Activated T-cell treated with anti-CD3 and anti-CD28 coated beads, Interleukin-2, amount 50 U/mL, for 48 hours (primary cell): ENCODE measurements around the gene HEATR3.

Experiments used
- DNase-seq, 2 experiments: peaks; one replicate each; pipeline ENCODE4 v3.0.0-alpha.2; 2020

Gene HEATR3

DNA sequence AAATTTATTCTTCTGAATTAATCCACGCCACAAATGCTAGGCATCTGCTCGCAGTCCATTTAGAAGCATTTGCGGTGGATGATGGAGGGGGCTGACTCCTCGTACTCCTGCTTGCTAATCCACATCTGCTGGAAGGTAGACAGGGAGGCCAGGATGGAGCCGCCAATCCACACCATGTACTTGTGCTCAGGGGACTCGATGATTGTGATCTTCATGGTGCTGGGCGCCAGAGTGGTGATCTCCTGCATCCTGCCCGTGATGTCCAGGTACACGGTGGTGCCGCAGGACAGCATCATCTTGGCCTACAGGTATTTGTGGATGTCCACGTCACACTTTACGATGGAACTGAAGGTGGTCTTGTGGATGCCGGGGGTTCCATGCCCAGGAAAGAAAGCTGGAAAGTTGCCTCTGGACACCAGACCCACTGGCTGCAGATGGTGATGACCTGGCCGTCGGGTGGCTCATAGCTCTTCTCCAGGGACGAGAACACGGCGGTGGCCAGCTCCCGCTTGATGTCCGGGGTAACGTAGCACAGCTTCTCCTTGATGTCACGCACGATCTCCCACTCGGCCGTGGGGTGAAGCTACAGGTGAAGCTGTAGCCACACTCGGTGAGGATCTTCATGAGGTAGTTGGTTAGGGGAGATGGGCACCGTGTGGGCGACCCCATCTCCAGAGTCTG lies 7.5 kb upstream of the HEATR3 start:
- no peak for DNase-seq

DNA sequence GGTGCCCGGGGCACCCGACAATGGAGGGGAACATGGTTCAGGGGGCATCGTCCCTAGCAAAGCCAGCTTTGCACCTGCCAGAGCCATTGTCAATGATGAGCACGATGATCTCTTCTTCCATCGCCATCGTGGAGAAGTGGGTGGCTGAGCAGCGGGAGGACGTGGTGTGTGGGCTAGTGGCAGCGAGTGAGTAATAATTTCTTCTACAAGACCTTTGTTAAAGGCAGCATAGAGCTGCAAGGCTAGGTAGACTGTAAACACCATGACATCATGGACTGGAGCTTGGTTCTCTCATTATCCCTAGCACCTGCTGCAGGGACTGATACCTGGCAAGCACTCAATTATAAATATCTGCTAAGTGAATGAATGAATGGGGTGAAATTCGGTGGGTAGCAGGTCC lies 6.7 kb upstream of the HEATR3 start:
- no peak for DNase-seq

DNA sequence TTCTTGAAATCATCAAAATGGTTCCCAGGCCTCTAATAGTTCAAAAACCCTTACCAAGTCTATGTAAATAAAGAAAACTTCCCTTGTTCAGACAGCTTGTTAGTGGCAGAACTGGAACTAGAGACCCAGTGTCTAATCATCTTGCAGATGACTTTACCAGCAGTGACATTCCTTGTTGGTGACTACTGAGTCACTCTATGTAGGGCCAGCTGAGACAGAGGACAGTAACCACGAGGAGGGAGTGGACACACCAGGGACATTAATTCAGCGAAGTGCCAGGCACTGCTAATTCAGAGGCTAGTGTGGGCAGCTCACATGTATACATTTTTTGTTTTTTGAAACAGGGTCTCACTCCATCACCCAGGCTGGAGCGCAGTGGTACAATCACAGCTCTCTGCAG lies 6.1 kb upstream of the HEATR3 start:
- no peak for DNase-seq

DNA sequence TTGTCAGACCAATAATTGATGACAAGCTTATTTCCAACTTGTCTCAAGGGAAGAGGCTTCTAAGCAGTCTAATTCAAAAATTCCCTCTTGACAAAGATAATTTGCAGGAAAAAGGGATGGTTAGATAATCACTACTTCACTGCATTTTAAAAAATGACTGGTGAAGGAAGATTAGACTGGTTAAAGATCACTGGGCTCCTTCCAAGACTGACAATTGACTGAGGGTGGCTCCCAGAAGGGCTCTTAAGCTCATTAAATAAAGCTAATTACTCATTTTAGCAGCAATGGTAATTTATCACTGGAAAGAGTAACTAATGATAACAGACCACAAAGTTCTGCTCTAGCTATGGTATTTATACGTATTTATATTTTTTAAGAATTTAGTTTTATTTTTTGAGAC lies 4.4 kb upstream of the HEATR3 start:
- DNase-seq, result no peak

DNA sequence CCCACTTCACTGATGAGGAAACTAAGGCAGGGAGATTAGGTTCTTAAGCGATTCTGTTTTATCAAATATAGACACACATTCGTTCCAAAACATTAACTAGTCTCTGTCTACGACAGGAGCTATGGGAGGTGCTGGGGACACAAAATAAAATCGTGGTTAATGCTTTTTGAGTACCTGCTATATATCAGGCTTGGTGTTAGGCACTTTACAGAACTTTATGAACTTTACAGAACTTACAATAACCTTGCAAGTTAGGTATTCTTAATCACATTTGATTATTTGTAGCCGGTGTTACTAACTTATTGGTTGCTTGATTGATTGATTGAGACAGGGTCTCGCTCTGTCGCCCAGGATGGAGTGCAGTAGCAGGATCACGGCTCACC lies 538 bp upstream of the HEATR3 start:
- no peak for DNase-seq

DNA sequence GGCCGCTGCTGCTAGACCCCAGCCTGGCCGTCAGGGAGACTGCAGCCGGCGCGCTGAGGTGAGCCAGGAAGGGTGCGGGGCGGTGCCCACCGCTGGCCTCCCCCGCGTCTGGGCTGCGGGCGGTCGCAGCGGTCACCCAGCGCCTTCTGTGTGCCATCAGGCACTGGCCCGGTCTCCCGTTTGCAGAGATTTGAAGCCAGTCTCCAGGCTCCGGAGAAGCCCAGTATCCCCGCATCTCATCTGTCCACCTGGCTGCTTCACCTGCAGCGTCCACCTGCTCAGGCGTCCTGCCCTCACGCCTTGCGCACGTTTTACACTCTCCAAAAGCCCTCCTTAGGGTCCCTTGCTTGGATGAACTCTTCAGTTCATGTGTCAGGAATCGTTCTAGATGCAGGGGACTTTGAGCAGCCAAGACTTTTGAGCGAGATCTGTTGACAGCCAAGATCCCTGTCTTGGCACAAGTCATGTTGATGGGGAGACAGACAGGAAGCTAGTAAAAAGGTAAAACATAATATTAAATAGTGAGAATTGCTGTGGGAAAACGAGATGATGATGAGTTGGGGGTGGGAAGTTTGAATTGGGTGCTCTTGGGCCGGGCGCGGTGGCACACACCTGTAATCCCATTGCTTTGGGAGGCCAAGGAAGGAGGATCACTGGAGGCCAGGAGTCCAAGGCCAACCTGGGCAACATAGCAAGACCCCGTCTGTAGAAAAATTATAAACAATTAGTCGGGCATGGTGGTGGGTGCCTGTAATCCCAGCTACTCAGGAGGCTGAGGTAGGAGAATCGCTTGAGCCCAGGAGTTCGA lies 916 bp downstream of the HEATR3 start:
- DNase-seq, result no peak

DNA sequence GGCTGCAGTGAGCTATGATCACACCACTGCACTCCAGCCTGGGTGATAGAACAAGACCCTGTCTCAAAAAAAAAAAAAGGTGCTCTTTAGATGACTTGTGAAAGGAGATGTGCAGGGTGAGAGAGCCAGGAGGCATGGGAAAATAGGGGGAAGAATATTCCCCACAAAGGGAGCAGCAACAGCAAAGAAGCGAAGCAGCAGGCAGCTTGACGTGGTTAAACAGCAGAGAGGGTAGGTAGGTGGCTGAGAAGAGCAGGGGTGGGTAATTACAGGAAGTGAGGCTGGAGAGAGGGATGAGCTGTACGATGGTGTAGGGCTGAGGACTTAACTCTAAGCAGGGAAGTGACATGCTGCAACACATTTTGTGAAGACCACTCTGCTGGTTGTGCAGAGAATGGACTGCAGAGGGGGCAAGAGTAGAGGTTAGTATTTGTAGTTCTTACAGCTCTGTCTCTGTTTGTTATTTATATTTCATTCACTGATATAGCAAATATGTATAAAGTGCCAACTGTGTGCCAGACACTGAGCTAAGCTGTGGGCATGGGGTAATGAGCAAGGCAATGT lies 1.6 kb downstream of the HEATR3 start:
- DNase-seq, result peak; percentile 42 to 47

DNA sequence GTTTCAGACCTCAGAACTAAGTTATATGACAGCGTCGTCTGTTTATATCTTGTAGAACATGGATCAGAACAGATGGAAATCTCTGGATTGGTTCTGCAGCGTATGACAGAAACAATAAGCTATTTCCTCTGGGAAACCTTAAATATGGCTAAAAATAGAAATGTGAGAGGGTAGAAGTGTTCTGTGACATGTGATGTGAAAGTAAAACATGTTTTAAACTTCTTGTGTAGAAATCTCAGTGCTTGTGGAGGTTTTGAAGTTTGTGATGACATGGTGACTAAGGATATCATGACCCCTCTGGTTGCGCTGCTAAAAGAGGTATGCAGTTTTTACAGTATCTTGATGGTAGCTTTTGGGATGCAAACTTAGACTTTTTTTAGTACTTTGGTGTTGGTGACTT lies 2.8 kb downstream of the HEATR3 start:
- no peak for DNase-seq

DNA sequence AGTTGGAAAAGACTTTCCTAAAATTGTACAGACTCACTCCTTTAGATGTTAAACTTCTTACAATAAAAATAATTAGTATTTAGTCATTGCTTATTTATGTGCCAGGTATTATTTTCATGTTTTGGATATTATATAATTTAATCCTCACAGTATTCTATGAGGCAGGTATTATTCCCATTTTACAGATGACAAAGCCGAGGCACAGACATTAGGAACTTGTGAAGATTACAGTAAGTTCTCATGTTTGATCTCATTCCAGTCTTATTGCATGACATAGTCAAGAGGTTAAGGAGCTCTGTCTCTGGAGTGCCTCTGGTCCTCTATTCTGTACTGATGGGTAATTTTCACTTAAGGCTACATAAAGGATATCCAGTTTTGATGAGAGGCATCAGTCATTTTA lies 3.3 kb downstream of the HEATR3 start:
- no peak for DNase-seq

DNA sequence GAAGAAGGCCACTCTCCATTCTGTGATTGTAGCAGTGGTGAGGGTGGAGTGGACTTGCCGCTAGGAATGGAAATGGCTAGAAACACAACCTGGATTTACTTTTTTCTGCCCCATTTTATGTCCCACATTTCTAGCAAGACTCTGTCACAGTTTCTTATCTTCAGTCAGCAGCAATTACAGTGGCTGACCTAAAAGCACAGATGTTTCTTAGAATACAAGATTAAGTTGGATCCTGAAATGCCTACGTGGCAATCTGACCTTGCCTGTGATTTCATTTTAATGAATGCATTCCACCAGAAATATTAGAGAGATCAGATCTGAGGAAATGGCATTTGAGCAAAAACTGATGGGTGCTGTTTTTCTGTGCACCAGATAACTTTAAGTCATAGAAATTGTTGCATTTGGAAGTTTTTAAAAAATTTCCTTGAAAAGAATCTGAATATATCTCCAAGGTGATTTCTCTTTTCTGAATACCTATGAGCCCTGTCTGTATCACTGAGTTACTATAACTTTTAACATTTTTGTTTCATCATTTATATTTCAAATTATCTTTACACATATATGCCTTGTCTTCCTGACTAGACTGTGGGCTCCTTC lies 5.4 kb downstream of the HEATR3 start:
- no peak for DNase-seq

DNA sequence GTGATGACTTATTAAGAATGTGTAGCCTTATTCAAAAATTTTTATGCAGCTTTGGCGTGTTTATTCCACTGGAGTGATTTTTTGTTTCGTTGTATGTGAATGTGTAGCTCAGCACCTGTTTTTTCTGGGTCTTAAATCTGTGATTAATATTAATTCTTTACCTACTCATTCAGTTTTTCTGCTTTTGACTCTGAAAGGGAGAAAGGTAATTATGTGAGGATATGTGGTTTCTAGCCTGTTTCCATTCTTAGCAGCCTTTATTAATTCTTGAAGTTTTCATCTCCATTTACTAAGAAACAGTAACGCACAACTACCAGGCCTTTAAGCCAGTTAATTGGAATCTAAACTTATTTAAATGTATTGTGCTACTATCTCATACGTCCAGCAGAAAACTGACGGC lies 7.0 kb downstream of the HEATR3 start:
- DNase-seq, result no peak

DNA sequence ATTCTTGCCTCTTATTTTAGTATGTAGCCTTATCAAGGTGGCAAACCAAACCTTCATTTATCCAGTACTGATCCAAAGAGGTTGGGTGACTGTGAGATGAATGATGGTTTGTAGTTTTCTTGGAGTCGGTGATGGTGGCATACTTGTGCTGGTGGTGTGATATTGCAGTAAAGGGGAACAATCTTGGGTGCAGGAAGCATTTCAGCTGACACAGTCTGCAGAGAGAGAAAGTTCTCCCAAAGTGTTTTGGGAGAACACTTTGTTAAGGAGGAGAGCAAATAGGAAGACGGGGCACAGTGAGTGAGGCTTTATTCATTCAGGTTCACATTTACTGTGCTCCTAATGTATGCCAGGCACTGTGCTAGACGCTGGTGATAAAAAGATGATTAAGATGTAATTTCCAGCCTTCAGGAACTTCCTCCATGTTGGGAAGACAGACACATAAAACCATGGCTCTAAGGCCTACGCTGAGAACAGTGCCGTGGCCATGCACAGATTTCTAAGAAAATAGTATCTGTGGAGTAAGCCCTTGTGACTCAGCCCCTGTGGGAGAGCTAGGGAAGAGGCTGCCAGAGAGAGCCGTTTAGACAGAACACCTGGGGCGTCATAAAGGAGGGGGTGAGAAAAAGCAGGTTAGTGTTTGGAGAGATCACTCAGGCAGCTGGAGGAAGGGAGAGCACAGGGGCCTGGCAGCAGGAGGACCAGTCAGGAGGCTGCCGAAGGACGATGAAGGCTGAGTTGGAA lies 13.8 kb downstream of the HEATR3 start:
- DNase-seq, result no peak

DNA sequence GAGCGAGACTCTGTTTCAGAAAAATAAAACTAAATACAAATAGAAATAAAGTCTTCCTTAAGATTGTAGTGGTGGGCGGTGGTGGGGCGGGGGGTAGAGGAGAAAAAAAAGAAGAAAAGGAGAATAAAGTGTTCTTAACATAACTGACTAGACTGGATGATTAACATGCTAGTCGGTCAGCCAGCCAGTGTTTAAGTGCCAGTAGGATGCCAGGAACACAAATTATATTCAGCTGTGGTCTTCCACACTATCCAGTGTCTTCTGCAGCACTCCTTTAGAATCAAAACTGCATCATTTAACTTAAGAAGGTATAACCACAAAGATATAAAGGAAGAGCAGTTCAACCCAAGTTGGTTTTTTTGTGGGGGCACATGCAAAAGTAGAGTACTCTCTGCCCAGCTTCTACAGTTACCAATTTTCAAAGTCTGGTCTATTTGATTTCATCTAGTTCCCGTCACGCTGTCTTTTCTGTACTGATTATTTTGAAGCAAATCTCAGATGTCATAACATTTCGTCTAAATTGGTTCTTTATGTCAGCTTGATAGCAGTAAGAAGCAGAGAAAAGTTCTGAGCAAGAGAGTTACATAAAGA lies 15.8 kb downstream of the HEATR3 start:
- no peak for DNase-seq

DNA sequence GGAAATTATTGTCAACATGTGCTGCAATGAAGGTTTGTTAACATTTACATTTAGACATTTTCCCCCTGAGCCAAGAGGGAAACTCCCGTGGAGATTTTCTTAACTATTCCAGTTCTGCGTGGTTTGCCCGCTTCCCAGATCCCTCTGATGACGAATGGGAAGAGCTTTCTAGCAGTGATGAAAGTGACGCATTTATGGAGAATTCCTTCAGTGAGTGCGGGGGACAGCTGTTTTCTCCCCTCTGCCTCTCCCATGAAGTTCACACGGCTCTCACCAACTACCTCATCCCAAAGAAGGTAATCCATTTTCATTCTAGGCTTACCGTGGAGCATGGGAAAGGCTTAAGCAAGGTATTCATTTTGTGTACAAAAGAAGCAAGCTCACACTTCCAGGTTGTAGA lies 18.2 kb downstream of the HEATR3 start:
- DNase-seq, result no peak

DNA sequence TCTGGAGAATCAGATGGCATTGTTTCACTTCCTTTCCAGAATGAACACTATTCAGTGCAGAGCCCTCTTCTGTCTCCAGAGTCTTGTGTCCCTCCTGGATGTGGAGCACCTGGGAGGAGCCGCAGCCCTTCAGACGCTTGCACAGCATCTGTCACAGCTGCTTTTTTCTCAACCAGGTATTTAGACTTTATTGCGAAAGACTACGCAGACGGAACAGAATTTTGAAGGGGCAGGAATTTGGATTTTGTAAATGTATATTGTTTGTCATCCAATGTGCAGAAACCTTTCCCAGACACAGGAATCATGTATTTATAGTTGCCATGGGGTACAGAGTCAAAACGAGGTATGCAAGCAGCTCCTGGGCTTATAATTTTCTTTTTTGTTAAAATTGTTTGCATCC lies 20.4 kb downstream of the HEATR3 start:
- DNase-seq, result no peak

DNA sequence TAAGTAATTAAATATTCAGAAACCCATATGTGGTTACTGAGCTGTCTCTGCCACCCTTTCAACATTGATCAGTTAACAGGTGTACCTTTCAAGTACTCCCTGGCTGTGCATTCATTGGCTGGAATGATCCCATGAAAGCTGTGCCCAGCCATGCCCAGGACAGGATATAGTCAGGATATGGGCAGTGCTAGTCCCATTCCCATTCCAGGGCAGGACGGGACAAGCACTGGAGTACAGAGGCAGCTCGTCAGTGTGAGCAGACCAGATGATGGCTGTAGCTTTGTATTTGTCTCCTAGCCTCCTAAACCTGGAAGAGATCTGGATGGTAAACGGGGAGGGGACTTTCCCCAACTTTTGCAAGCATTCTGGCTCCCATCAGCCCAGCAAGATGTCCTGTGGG lies 22.5 kb downstream of the HEATR3 start:
- DNase-seq, result no peak

DNA sequence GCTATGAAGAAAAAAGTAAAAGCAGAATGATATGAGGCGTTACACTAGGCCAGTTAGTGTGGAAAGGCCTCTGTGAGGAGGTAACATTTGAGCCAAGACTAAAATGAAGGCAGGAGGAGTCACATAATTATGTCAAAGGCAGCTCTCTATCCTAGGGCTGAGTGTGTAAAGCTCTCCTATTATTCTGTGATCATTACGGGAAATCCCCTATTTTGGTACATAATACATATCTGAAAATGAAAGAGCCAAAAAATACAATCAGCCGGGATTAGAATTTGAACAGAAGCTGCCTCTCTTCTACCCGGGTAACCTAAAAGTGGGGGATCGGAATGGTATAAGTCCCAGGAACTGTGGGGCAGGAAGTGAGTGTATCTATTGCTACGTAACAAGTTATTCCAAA lies 27.1 kb downstream of the HEATR3 start:
- no peak for DNase-seq

DNA sequence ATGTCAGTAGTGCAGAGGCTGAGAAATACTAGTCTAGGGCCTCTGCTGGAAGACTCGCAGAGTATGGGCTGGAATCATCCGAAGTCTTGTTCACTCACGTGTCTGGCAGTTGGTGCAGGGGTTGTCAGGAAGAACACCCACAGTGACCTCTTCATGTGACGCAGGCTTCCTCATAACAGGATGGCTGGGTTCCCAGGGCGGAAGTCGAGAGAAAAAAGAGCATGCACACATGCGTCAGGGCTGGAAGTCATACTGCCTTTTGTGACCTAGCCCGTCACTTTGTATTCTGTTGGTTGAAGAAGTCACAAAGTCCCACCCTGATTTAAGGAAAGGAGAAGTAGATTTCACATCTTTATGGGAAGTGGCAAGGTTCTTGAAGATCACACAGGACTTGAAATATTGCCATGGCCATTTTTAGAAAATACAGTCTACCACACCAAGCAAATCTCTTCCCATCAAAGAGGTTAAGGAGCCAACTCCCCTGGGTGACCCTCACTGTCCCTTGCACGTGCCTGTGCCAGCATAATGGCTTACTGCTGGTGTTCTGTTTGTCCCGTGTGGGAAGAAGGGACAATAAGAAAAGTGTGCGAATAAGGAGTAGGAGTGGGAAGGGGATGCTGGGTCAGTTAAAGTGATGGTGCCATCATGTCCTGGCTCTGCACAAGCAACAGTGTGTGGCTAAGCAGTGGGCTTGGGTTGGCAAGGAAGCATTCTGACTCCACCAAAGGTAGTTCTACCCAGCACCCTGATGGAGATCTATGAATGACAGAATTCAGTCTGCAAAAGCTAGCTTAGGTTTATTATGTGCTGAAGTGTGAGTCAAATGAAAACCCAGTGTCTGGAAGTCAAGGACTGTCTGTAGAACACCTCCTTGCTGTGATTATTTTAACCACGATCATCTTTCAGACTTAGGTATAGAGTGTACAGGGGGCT lies 28.1 kb downstream of the HEATR3 start:
- no peak for DNase-seq

DNA sequence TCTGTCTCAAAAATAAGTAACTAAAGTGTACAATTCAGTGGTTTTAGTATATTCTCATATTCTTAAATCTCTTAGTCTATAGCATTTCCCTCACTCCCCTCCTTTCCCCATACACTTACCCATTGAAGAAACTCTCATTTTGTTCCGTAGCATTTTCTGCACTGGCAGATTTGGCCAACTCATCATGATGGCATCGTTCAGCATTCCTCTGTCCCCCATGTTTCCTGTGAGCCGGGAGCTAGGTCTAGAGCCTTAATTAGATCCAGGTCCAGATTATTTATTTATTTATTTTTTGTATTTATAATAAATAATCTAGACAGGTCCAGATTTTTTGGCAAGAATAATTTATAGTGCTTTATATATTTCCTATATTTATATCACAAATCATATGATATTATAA lies 31.0 kb downstream of the HEATR3 start:
- no peak for DNase-seq

DNA sequence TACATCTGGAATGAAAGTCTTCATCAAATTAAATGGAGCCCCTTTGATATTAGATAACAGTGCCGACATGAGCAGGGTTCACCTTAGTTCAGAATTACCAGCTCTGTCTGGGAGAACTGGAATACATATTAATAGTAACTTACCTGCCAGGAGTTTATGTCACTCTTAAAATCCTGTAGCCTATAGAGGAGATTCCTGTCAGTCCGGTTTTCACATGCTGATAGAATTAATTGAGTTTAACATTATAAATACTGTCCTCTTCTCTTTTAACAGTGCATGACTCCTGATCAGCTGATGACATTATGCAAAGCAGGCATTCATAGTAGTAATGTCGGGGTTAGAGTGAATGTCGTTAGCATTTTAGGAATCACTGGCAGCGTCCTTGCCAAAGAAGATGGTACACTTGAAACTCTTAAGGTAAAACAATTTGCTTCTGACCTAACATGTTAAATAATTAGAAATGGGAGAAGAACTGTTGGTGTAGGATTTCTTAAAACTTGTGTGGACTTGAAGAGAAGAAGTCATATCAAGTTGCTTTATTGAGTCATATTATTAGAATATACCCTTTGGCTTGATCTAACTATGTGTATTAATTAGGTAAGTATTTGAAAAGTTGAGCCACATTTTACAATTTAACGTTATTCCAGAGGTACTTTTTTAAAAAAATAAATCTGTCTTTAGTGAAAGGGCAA lies 34.3 kb downstream of the HEATR3 start:
- DNase-seq, result no peak
